DND-41 (cell line): ENCODE measurements around the gene IGSF22.

Experiments
- EZH2 ChIP-seq: IDR thresholded peaks from 3 replicates; pipeline ENCODE4 v1.6.1; 2012; ENCODE audit warnings: borderline replicate concordance, low read depth, mild to moderate bottlenecking, moderate library complexity, low read length, inconsistent platforms; ENCODE audit not compliant: severe bottlenecking
- TF ChIP-seq, protein P1 (sequence below): IDR thresholded peaks from 2 replicates; pipeline ENCODE4 v1.5.1; 2012; ENCODE audit warnings: borderline replicate concordance, low read length, moderate library complexity, mild to moderate bottlenecking; ENCODE audit not compliant: poor library complexity, severe bottlenecking; ENCODE audit errors: extremely low read depth

GRCh38 chr11:18773104-18773503 lies 47.1 kb upstream of the IGSF22 start:
- TF ChIP-seq EZH2: no peak
- TF ChIP-seq, protein P1, sequence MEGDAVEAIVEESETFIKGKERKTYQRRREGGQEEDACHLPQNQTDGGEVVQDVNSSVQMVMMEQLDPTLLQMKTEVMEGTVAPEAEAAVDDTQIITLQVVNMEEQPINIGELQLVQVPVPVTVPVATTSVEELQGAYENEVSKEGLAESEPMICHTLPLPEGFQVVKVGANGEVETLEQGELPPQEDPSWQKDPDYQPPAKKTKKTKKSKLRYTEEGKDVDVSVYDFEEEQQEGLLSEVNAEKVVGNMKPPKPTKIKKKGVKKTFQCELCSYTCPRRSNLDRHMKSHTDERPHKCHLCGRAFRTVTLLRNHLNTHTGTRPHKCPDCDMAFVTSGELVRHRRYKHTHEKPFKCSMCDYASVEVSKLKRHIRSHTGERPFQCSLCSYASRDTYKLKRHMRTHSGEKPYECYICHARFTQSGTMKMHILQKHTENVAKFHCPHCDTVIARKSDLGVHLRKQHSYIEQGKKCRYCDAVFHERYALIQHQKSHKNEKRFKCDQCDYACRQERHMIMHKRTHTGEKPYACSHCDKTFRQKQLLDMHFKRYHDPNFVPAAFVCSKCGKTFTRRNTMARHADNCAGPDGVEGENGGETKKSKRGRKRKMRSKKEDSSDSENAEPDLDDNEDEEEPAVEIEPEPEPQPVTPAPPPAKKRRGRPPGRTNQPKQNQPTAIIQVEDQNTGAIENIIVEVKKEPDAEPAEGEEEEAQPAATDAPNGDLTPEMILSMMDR: no peak
